NK-92 (cell line): ENCODE results near the gene ITPKB.

Experiments used
- DNase-seq: peaks from one replicate; lab custom pipeline; 2025; ENCODE audit not compliant: unreplicated experiment; lab: John Stamatoyannopoulos, UW

The ITPKB gene

GRCh38 chr1:226668173-226668560 is 70.9 kb downstream of the ITPKB start:
- DNase-seq: no peak

DNA sequence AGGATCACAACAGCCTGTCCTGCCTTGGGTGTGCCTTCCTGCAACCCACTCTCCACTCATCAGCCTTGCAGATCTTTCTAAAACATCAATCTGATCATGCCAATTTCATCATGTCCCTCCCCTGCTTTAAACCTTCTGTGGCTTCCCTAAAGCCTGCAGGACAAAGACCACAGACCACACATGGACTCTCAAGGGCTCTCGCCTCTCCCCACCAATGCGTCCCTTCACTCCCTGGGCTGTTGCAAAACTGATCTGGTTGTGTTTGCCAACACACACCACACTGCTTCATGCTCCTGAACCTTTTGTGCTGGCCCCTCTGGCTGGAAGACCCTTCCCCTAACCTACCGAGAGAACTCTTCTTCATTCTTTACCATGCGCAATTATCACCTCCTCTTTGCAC is 72.4 kb downstream of the ITPKB start:
- no peak for DNase-seq

GRCh38 chr1:226666164-226666506 is 72.9 kb downstream of the ITPKB start:
- DNase-seq: no peak

DNA sequence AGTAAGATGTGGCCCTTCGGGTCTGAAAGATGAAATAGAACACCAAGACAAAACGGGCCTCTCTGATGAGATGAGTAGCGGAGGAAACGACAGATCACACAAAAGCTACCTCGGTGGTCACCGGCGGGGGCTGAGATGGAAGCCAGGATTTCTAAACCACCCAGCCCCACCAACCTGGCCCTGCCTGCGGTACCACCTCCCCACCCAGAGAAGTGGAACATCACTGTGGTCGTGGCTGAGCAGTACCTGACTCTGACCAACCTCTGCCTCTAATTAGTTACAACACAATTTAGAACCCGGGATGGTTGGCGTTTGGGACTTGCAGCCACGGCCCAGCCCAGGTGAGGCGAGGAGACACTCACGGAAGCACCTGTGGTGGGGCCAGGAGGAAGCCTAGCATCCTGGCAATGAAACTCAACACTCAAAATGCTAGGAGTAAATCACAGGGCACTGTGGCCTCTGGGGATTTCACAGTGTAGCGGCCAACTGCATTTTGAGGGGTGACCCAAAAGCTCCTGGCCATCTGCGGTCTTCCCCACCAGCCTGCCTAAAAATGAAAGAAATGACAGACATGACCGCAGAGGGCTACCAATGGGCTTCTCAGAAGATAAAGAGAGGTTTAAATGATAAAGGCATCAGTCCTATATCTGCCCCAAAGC is 73.4 kb downstream of the ITPKB start:
- DNase-seq: no peak

- no peak for DNase-seq
These were observed 74.5 kb downstream of the ITPKB start for GRCh38 chr1:226664413-226665101.

GRCh38 chr1:226663327-226663704 is 75.8 kb downstream of the ITPKB start:
- no peak for DNase-seq

GRCh38 chr1:226662642-226663326 is 76.3 kb downstream of the ITPKB start:
- peak; percentile 44 for DNase-seq

DNA sequence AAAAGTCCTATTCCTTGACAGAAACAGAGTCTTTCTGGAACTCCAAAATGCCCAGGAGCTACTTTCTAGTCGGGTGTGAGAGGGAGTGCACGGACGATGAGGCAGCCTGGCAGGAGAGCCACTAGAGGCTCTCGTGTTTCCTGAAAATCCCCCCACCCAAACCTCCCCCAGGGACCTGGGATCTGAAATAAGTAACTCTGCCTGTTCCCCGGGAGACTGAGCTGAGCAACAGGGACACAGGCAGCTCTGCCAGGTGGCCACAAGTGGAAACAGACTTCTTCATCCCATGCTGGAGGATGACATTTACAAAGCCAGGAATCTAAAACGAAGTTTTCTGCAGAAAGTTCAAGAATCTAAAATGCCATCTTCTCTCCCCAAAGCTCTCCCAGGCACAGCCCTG is 77.1 kb downstream of the ITPKB start:
- no peak for DNase-seq

DNA sequence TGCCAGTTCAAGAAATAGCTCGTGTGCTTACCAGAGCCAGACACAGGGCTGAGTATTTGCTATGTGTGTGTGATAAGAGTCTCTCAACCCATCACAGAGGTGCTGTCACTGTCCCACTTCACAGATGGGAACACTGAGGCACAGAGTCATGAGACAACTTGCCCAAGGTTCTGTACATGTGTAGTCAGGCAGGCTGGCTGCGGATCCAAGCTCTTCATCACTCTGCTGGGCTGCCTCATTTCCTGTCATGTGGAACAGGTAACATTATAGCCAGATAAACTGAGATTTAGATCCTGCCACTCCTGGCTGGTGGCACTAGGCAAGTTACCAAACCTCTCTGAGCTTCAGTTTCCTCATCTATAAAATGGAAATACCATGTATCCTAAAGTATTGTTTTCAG is 77.8 kb downstream of the ITPKB start:
- no peak for DNase-seq

DNA sequence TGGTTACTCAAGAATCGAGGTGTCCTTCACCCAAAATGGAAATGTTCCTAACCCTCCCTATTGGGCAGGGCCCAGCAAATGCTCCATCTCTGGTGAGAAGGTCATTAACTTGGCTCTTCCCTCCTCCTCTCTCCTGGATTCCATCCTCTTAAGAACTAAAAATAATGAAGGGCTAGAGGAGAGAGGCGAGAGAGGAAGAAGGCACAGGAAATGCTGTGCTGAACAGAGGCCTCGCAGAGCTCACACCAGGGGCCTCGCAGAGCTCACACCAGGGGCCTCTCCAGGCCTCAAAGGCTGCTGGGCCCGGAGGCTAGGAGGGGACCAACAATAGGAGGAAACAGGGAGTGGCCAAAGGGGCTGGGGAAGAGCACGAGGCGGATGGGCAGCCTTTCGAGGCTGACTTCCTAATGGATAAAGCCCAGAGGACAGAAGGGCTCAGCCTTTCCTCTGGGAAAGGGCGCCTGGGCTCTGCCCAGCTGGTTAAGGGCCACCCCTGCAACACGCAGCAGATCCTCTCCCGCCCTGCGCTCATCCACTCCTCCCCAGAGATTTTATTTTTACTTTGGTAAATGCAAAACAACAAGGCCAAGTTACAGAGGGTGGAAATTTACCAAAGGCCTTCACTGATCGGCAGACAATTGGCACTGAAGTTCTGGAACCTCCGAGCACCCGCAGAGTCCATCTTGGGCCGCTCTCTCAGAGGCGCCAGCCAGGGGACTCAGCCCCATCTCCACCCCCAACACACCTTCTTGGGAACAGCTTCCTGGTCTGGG is 78.5 kb downstream of the ITPKB start:
- DNase-seq: no peak

DNA sequence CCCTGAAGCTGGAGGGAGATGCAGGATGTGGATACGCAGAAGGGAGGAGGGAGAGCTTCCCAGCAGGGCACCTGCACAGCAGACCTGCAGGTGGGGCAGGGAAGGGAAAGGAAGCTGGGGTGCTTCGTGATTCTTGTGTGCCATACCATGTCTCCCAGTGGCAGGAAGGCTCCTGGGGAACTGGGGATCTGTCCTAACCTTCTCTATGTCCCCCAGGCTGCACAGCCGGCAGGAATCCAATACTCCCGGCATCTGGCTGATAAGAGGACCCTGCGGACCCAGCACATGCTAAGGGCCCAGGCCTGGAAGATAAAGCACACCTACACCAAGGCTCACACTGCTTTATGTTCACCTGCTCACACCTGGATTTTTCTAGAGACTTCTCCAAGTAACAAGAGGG is 79.4 kb downstream of the ITPKB start:
- no peak for DNase-seq

GRCh38 chr1:226659136-226659535 is 79.9 kb downstream of the ITPKB start:
- no peak for DNase-seq

DNA sequence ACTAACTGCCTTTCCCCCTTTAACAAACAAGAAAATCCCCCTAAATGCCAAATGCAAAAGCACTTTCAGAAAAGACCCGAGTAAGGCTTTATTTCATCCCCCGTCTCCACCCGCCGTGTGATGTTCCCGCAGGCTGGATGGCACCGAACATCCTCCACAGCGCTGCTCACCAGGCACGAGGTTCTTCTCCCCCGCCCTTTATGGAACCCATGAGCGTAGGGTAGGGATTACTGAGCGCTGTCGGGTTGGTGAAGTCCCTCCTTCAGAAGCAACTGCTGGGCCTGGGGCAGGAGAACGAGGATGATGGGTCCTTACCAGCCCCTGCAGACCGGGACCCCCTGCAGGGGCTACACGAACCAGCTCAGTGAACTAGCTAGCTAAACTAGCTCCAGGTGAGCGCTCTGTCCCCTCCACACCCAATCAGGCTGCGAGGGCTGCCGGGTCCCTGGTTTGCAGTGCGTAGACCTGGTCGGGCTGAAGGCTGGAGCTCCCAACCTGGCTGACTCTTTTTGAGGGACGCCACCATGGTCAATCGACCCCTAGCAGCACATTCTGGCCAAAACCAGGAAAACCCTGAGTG is 80.4 kb downstream of the ITPKB start:
- DNase-seq: no peak

GRCh38 chr1:226657895-226658545 is 81.1 kb downstream of the ITPKB start:
- DNase-seq: no peak

- DNase-seq: no peak
These were observed 82.3 kb downstream of the ITPKB start for GRCh38 chr1:226656601-226657277.

- DNase-seq: no peak
These were observed 82.9 kb downstream of the ITPKB start for GRCh38 chr1:226656201-226656600.

- no peak for DNase-seq
These were observed 83.6 kb downstream of the ITPKB start for GRCh38 chr1:226655251-226656163.

DNA sequence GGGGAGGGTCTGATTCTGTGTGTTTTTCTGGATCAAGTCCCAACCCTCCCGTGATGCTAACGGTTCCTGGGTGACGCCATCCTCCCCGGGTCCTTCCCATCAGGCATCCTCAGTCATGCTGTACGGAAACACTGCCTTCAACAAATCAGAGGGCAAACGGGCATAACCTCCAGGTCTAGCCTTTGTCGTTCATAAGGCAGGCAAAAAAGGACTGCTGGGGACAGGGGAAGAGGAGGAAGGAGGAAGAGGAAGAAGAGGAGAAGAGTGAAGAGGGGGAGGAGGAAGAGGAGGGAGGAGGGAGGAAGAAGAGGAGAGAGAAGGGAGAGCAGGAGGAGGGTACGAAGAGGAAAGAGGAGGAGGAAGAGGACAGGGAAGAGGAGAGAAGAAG is 84.4 kb downstream of the ITPKB start:
- DNase-seq: no peak

GRCh38 chr1:226654046-226654667 is 84.9 kb downstream of the ITPKB start:
- no peak for DNase-seq
